Transverse colon (tissue), 4 donors: ENCODE measurements around the gene ANKRD24.

ENCODE experiments used
- POLR2A ChIP-seq: fragments of 450-650 bp; IDR thresholded peaks from one replicate; pipeline ENCODE4 v1.6.1; 2016; ENCODE audit warnings: antibody characterized with exemption, mild to moderate bottlenecking, moderate library complexity
- POLR2AphosphoS5 ChIP-seq, 3 donors: sonication (generic); formaldehyde crosslinking; IDR thresholded peaks; one replicate each; pipeline ENCODE4 v1.6.1; 2016; ENCODE audit warnings: antibody characterized with exemption in 3 of 3
- TF ChIP-seq, protein P1 (sequence below), 5 experiments: fragments of 200-600 bp in 3 of 5; fragments of 450-650 bp in 2 of 5; sonication (generic) in 3 of 5; IDR thresholded peaks; 1 replicate in 2 of 5; 2 replicates in 3 of 5; pipeline ENCODE4 v1.5.1; 2016 to 2017; ENCODE audit warnings: antibody characterized with exemption in 5 of 5, inconsistent platforms in 3 of 5, mild to moderate bottlenecking in 2 of 5, moderate library complexity in 1 of 5

DNA sequence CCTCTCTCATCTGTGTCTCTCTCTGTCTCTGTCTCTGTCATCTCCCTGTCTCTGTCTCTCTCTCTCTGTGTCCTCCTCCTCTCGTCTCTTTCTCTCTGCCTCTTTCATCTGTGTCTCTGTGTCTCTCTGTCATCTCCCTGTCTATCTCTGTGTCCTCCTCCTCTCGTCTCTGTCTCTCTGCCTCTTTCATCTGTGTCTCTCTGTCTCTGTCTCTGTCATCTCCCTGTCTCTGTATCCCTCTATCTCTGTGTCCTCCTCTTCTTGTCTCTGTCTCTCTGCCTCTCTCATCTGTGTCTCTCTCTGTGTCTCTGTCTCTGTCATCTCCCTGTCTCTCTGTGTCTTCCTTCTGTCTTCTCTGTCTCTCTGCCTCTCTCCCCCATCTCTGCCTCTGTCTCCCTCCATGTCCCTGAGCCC is 46.3 kb downstream of the ANKRD24 start:
- TF ChIP-seq, protein P1, sequence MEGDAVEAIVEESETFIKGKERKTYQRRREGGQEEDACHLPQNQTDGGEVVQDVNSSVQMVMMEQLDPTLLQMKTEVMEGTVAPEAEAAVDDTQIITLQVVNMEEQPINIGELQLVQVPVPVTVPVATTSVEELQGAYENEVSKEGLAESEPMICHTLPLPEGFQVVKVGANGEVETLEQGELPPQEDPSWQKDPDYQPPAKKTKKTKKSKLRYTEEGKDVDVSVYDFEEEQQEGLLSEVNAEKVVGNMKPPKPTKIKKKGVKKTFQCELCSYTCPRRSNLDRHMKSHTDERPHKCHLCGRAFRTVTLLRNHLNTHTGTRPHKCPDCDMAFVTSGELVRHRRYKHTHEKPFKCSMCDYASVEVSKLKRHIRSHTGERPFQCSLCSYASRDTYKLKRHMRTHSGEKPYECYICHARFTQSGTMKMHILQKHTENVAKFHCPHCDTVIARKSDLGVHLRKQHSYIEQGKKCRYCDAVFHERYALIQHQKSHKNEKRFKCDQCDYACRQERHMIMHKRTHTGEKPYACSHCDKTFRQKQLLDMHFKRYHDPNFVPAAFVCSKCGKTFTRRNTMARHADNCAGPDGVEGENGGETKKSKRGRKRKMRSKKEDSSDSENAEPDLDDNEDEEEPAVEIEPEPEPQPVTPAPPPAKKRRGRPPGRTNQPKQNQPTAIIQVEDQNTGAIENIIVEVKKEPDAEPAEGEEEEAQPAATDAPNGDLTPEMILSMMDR (IDR thresholded peaks at IDR 0.05): no peak
- TF ChIP-seq POLR2A (no peak), POLR2AphosphoS5 (IDR thresholded peaks at IDR 0.05) (no peak)
